K562 (cell line): ENCODE measurements around the gene AGL. TPM values are rescaled to one million over a fixed set of nuclear protein-coding genes. Genes with fewer than 3 reads are reported as not detected.

ENCODE experiments used
- ARID1B ChIP-seq: fragments of 450-650 bp; IDR thresholded peaks from 2 replicates; pipeline ENCODE4 v1.6.1; 2016; ENCODE audit warnings: antibody characterized with exemption, mild to moderate bottlenecking, inconsistent platforms
- ATF1 ChIP-seq, 2 experiments: fragments of 450-650 bp in 1 of 2; IDR thresholded peaks; 2 replicates each; pipeline ENCODE4 v1.6.1; 2016; ENCODE audit warnings: missing compliant biosample characterization in 1 of 2, missing genetic modification characterization in 1 of 2
- CBFA2T3 ChIP-seq: fragments of 450-650 bp; IDR thresholded peaks from 2 replicates; pipeline ENCODE4 v1.6.1; 2017
- FOS ChIP-seq: IDR thresholded peaks from 3 replicates; pipeline ENCODE4 v1.6.1; 2011; ENCODE audit not compliant: insufficient read length; ENCODE audit errors: extremely low read depth
- GTF2F1 ChIP-seq: IDR thresholded peaks from 2 replicates; pipeline ENCODE4 v1.6.1; 2011; ENCODE audit warnings: low read depth, low read length, improper control_type of control experiment
- HNRNPL ChIP-seq: fragments of 200-400 bp; formaldehyde crosslinking; IDR thresholded peaks from 2 replicates; pipeline ENCODE4 v1.6.1; 2017; ENCODE audit warnings: low read depth, mild to moderate bottlenecking, low read length
- MTA2 ChIP-seq: fragments of 450-650 bp; IDR thresholded peaks from 2 replicates; pipeline ENCODE4 v1.6.1; 2016; ENCODE audit warnings: low read depth
- POLR2A ChIP-seq: fragments of 450-650 bp; conservative IDR thresholded peaks from 2 replicates; pipeline ENCODE4 v1.6.1; 2016
- RNF2 ChIP-seq: sonication (generic); IDR thresholded peaks from 2 replicates; pipeline ENCODE4 v1.6.1; 2016
- TAF9B ChIP-seq: fragments of 450-650 bp; IDR thresholded peaks from 2 replicates; pipeline ENCODE4 v1.6.1; 2018; ENCODE audit warnings: mild to moderate bottlenecking; ENCODE audit not compliant: partially characterized antibody
- TOE1 ChIP-seq, 2 experiments: fragments of 450-650 bp in 1 of 2; sonication (generic) in 1 of 2; formaldehyde crosslinking in 1 of 2; IDR thresholded peaks; 2 replicates each; pipeline versions ENCODE4 v1.7.1 to v1.8.0; 2016 to 2022; ENCODE audit warnings: borderline replicate concordance in 2 of 2, mild to moderate bottlenecking in 2 of 2, antibody characterized with exemption in 1 of 2, inconsistent platforms in 1 of 2, low read depth in 1 of 2, missing genetic modification reagents in 1 of 2, moderate library complexity in 1 of 2
- TRIM24 ChIP-seq, 2 experiments: fragments of 450-650 bp; IDR thresholded peaks; 2 replicates each; pipeline ENCODE4 v1.6.1; 2016
- ZNF584 ChIP-seq: fragments of 200-800 bp; sonication (Bioruptor generic); IDR thresholded peaks from 2 replicates; pipeline ENCODE4 v1.6.1; 2016; ENCODE audit warnings: low read depth, mild to moderate bottlenecking, missing genetic modification characterization, missing compliant biosample characterization
- polyA plus RNA-seq, 8 experiments: library from polyadenylated mRNA; depleted of rRNA in 4 of 8; stranded (reverse) in 5 of 8; unstranded in 3 of 8; fragments of >200 nt; fragmentation: Nextera tagmentation in 2 of 8; fragmentation: Illumina TruSeq in 1 of 8; extraction: Ambion mirVana in 2 of 8; extraction: Trizol in 1 of 8; gene quantifications; 2 replicates each; pipeline versions ENCODE4 v1.2.1 to v1.2.3, GENCODE V29; 2011 to 2014; ENCODE audit warnings: inconsistent platforms in 1 of 8, missing spikeins in 1 of 8
- total RNA-seq, 7 experiments: library from RNA; depleted of rRNA in 6 of 7; stranded (reverse); fragments of >200 nt in 6 of 7; fragmentation: Illumina TruSeq in 2 of 7; extraction: Trizol in 2 of 7; gene quantifications; 2 replicates each; pipeline versions ENCODE4 v1.2.1 to v1.2.3, GENCODE V29; 2011 to 2021; ENCODE audit warnings: low replicate concordance in 1 of 7
- TF ChIP-seq, protein P1 (sequence below): fragments of 450-650 bp; IDR thresholded peaks from 2 replicates; pipeline ENCODE4 v1.7.0; 2016; ENCODE audit warnings: borderline replicate concordance
- TF ChIP-seq, protein P2 (sequence below), 2 experiments: IDR thresholded peaks in 1 of 2; conservative IDR thresholded peaks in 1 of 2; 2 replicates each; pipeline ENCODE4 v1.6.1; 2016; ENCODE audit warnings: low read depth in 2 of 2, mild to moderate bottlenecking in 1 of 2, missing compliant biosample characterization in 1 of 2, missing genetic modification characterization in 1 of 2, moderate library complexity in 1 of 2
- TF ChIP-seq, protein P3 (sequence below): fragments of 250-450 bp; sonication (Bioruptor Pico); IDR thresholded peaks from 2 replicates; pipeline ENCODE4 v1.6.1; 2021; ENCODE audit warnings: mild to moderate bottlenecking
- TF ChIP-seq, protein P4 (sequence below): sonication (generic); formaldehyde crosslinking; IDR thresholded peaks from 2 replicates; pipeline ENCODE4 v1.8.1; 2022; ENCODE audit warnings: missing genetic modification reagents
- TF ChIP-seq, protein P5 (sequence below): fragments of 450-650 bp; IDR thresholded peaks from 2 replicates; pipeline ENCODE4 v1.6.1; 2014; ENCODE audit warnings: low read depth, mild to moderate bottlenecking, moderate library complexity, borderline replicate concordance
- TF ChIP-seq, protein P6 (sequence below), 2 experiments: fragments of 250-450 bp in 1 of 2; fragments of 450-650 bp in 1 of 2; sonication (Bioruptor Pico) in 1 of 2; IDR thresholded peaks; 2 replicates each; pipeline versions ENCODE4 v1.6.1 to v1.8.0; 2016 to 2021; ENCODE audit warnings: mild to moderate bottlenecking in 2 of 2, moderate library complexity in 2 of 2, missing compliant biosample characterization in 1 of 2, missing genetic modification characterization in 1 of 2

Gene AGL
- total and polyA plus RNA-seq, 9 of the 15 experiments (the other 6 are each of a cell fraction or from before 2014, with no cell fraction given) = 6.3 to 20.4 (median 12.4) TPM

DNA sequence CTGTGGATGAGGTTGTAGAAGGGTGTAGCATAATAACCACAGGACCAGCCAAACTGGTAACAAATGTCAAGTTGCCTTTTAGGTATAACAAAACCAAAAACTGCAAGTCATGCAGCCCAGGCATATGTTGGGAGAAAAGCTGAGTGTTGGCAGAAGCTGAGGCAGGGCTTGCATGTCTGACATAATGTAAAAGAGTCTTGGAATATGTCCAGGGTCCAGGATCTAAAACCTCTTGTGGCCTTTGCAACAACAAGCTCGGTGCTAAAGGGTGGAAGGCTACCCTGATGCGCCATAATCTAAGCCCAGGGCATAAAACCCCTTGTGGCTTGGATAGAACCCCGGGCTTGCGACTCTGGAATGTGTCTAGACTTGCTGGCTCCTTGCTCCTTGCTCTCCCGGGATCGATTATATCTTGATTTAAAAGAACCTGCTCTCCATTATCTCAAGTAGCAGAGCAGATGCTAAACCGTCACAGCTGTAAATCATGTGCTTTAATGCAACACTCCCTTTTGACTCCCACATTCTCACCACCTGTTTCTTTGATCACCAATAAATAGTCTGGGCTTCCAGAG is 93.1 kb downstream of the AGL start (continued):
- TF ChIP-seq, protein P1, sequence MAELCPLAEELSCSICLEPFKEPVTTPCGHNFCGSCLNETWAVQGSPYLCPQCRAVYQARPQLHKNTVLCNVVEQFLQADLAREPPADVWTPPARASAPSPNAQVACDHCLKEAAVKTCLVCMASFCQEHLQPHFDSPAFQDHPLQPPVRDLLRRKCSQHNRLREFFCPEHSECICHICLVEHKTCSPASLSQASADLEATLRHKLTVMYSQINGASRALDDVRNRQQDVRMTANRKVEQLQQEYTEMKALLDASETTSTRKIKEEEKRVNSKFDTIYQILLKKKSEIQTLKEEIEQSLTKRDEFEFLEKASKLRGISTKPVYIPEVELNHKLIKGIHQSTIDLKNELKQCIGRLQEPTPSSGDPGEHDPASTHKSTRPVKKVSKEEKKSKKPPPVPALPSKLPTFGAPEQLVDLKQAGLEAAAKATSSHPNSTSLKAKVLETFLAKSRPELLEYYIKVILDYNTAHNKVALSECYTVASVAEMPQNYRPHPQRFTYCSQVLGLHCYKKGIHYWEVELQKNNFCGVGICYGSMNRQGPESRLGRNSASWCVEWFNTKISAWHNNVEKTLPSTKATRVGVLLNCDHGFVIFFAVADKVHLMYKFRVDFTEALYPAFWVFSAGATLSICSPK = no peak
- TF ChIP-seq ATF1 (CRISPR knock-in tag; IDR thresholded peaks at IDR 0.05) (no peak), ATF1 (tag; IDR thresholded peaks at IDR 0.05) (peak; percentile 23; the same call in 1 of the 2 replicates), TRIM24 (IDR thresholded peaks at IDR 0.05) (peak; percentile 63 to 76), FOS (no peak), MTA2 (peak; percentile 77), TOE1 (IDR thresholded peaks at IDR 0.05; ENCODE audit: borderline replicate concordance) (no peak), TOE1 (CRISPR knock-in tag; IDR thresholded peaks at IDR 0.05; ENCODE audit: borderline replicate concordance, low read depth) (no peak), HNRNPL (no peak), POLR2A (no peak), CBFA2T3 (peak; percentile 91), TAF9B (peak; percentile 48), ARID1B (peak; percentile 92), GTF2F1 (no peak), RNF2 (peak; percentile 51; the same call in 1 of the 2 replicates), ZNF584 (CRISPR knock-in tag) (no peak)
- TF ChIP-seq, protein P2, sequence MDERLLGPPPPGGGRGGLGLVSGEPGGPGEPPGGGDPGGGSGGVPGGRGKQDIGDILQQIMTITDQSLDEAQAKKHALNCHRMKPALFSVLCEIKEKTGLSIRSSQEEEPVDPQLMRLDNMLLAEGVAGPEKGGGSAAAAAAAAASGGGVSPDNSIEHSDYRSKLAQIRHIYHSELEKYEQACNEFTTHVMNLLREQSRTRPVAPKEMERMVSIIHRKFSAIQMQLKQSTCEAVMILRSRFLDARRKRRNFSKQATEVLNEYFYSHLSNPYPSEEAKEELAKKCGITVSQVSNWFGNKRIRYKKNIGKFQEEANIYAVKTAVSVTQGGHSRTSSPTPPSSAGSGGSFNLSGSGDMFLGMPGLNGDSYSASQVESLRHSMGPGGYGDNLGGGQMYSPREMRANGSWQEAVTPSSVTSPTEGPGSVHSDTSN (CRISPR knock-in tag; IDR thresholded peaks at IDR 0.05; ENCODE audit: low read depth) = no peak
- TF ChIP-seq, protein P2 (tag; conservative IDR thresholded peaks at IDR 0.05; ENCODE audit: low read depth) = peak; percentile 94
- TF ChIP-seq, protein P3, sequence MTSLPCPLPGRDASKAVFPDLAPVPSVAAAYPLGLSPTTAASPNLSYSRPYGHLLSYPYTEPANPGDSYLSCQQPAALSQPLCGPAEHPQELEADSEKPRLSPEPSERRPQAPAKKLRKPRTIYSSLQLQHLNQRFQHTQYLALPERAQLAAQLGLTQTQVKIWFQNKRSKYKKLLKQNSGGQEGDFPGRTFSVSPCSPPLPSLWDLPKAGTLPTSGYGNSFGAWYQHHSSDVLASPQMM (CRISPR knock-in tag) = no peak
- TF ChIP-seq, protein P4, sequence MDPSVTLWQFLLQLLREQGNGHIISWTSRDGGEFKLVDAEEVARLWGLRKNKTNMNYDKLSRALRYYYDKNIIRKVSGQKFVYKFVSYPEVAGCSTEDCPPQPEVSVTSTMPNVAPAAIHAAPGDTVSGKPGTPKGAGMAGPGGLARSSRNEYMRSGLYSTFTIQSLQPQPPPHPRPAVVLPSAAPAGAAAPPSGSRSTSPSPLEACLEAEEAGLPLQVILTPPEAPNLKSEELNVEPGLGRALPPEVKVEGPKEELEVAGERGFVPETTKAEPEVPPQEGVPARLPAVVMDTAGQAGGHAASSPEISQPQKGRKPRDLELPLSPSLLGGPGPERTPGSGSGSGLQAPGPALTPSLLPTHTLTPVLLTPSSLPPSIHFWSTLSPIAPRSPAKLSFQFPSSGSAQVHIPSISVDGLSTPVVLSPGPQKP (CRISPR knock-in tag) = no peak
- TF ChIP-seq, protein P5, sequence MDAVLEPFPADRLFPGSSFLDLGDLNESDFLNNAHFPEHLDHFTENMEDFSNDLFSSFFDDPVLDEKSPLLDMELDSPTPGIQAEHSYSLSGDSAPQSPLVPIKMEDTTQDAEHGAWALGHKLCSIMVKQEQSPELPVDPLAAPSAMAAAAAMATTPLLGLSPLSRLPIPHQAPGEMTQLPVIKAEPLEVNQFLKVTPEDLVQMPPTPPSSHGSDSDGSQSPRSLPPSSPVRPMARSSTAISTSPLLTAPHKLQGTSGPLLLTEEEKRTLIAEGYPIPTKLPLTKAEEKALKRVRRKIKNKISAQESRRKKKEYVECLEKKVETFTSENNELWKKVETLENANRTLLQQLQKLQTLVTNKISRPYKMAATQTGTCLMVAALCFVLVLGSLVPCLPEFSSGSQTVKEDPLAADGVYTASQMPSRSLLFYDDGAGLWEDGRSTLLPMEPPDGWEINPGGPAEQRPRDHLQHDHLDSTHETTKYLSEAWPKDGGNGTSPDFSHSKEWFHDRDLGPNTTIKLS = peak; percentile 46; the same call in 1 of the 2 replicates
- TF ChIP-seq, protein P6, sequence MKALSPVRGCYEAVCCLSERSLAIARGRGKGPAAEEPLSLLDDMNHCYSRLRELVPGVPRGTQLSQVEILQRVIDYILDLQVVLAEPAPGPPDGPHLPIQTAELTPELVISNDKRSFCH (CRISPR knock-in tag; IDR thresholded peaks at IDR 0.05) = no peak
- TF ChIP-seq, protein P6 (tag; IDR thresholded peaks at IDR 0.05) = no peak; the same call in 1 of the 2 replicates
